HuH-7.5 (cell line): ENCODE results near the gene CDKAL1.
"Not testable (repeated sequence)": the region's sequence is repeated elsewhere in the genome, so short reads cannot be mapped to it uniquely, and the experiment has no call there.

Source experiments
- DNase-seq: peaks from one replicate; pipeline ENCODE4 v3.0.0; 2011; ENCODE audit warnings: low spot score

Gene CDKAL1

DNA sequence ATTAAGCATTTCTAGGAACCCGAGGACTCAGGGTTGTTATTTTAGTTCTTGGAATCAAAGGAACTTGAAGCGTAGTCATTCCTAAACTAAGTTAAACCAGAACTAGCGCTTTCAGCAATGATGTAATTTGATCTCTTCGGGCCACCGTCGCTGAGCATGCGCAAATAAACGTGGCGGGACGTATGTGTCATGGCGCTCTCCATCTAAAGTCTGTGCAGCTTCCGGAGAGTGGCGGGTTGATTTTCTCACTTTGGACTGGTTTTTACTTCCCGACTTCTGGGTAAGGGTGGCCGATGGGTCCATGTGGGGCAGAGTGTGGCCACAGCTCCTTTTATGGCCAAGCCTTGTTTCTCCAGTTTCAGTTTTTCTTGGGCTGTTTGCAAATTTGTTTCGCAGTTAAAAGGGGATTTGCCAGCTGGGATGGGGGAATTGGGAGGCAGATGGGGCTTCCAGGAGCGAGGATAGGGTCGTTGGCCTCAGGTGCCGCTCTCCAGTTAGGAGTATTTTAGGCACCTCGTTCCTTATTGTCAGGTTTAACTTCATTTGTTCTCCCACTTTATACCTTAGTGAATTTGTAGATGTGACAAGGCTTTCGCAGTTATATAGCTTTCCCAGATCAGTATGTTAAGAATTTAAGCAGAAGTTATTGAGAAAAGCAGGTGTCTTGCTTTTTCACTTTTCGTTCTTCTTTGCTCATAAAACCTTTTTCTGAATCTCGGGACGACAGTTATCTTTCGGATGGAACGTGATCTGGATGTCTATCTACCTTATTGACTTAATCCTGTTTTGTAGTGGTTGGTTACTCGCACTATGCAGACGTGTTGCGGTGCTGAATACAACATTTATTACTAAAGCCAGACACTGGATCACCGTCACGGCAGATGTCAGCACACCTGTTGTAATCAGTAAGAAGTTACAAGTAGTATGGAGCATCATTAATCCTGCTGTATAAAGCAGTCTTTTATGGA is at the start of gene CDKAL1:
Gene CDKAL1, plus strand, starts transcription at position 163 of the 968 bp plus-strand sequence. CDS start 11,894 bp downstream, outside the sequence.
- DNase-seq = peak; percentile 15

DNA sequence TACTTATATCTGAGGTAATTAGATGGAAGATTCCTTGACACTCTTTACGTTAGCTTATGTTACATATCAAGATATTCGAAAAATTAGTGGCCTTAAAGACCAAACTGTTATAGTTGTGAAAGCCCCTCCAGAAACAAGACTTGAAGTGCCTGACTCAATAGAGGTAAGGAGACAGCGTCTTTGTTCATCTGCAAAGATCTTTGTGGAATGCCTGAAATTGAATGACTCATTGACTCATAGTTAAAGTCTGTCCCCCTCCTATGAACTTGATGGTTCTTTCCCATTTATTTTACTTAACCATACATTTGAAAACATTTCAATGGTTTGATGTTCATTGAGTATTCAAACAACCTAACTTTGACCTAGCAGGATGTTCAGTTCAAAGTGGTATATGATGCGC is 47.6 kb upstream of the CDKAL1 start:
- no peak for DNase-seq

DNA sequence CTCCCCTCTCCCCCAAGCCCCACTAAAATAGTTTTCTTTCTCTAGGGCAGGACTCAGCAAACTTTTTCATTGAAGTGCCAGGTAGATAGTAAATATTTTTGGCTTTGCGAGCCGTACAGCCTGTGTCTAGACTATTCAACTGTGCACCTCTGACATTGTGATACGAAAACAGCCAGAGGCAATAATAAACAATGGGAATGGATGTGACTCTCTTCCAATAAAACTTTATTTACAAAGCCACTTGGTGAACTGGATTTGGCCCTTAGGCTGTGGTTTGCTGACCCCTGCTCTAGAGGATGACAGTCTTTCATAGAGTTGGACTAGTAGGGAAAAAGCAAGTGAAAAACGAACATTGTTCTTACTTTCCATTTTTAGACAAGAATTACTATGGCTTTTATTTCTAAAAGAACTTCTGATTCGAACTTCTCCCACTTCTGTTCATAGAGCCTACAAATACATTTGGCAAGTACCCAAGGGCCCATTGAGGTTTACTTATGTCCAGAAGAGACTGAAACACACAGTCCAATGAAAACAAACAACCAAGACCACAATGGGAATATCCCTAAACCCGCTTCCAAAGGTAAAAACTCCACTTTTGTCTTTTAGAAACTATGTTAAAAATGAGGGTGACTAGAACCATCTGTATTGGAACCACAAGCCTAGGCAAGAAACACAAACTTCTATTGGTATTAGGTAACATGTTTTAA is 46.4 kb upstream of the CDKAL1 start:
- no peak for DNase-seq

DNA sequence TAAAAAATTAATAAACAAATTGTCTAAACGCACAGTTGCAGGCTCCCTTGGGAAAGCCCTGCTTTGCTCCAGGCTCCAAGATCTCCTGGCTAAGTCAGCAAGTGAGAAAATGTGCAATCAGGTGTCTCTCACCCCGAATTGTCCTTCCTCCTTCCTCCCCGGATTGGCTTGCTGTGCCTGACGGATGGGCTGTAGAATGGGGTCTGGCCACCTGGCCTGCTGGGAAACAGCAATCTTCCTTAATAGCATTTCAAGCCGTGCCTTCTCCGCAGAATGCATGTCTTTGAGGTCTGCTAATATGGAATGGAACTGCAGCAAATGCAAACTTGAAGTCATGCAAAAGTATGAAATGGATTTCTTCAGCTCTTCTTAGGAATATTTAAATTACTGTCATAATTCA is 43.7 kb upstream of the CDKAL1 start:
- DNase-seq = no peak

DNA sequence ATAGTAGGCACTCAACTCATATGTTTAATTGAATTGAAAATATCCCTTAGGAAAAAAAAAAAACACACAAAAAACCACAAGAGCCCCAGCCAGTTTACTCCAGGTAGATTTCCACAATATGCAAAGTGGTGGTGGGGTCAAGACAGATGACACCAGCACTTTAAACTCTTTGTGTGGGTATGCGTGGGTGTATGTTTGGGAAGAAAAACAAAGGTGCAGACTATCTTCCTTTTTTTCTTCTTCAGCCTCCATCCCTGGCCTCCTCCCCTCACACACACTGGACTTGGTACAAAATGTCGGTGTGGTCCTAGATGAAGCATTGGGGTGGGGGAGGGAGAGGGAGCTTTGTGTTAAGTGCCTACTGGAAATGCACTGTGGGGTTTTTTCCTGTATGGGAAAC is 42.2 kb upstream of the CDKAL1 start:
- no peak for DNase-seq

DNA sequence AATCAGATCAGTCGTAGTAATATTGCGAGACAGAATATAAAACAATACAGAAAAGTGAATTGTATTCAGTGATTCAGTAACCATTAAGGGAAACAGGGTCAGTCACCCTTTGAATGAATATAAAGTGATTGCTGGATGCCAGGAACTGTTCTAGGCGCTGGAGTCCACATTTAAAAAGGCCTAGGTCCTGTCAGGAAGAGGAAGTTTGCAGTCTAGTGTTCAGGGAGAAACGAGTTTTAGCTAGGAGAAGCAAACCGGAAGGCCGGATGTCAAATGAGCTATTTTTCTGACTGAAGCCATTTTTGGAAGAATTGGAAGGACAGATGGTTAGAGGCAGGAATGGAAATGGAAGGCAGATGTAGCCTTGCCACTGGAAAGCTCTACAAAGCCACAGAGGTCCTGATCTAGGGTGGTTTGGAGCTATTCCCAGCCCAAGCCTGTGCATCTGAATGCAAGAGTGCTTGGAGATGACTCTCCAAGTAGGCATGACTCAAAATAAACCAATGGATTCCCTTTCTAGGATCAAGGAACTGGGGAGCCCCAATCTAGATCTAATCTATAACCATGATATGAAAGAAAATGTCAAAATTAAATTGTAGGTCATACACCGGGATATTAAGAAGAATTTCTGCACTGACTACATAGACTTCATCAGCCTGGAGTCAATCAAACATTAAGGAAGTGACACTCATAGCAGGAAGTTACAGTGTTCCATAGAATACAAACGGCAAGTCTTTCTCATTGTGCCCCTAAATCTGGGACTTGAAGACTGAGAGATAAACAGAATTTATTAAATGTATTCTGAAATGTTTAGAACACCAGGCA is 36.8 kb upstream of the CDKAL1 start:
- no peak for DNase-seq

DNA sequence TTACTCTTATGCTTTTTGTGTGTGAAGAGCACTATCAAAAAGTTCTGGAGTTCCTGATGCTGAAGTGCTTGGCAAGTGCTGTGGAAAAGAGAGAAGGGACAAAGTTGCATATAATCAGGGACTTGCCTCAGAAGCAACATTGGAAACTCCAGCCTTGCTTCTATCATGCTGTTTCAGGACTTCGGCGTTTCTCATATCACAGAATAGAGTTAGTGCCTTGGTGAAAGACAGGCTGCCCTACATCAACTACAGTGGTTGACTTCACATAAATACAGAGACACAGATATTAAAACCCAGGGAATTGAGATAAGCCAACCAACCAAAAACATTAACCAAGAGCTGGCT is 36.2 kb upstream of the CDKAL1 start:
- no peak for DNase-seq

DNA sequence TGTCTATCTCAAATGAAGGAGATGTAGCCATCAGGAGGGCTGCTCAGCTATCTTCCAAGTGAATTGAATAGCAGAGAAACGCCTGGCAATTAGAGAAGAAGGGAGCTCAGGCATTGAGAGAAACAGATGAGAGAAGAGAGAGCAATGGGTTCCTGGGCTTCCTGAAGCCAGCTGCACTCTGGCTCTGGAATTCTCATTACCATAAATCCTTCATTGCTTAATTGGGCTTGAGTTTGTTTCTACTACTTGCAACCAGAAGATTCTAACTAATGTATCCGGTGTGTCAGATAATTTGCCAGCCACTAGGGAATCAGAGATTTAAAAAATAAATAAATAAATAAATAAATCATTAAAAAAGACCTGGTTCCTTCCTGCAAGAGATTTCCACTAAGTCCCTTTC is 25.0 kb upstream of the CDKAL1 start:
- no peak for DNase-seq

DNA sequence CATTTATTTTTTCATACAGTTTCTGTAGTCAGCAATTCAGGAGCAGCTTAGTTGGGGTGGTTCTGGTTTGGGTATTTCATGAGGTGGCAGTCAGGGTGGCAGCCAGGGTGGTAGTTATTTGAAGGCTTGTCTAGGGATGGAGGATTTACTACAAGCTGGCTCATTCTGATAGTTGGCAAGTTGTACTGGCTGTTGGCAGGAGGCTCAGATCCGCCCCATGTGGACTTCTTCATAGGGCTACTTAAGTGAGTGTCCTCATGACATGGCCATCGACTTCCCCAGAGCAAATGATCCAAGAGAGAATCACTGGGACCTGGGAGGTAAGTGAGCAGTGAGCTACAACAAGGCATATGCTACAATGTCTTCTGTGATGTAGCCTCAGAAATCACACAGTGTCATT is 22.4 kb upstream of the CDKAL1 start:
- no peak for DNase-seq

DNA sequence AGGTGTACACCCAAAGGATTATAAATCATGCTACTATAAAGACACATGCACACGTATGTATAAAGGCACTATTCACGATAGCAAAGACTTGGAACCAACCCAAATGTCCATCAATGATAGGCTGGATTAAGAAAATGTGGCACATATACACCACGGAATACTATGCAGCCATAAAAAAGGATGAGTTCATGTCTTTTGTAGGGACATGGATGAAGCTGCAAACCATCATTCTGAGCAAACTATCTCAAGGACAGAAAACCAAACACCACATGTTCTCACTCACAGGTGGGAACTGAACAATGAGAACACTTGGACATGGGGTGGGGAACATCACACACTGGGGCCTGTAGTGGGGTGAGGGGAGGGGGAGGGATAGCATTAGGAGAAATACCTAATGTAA is 9.0 kb upstream of the CDKAL1 start:
- DNase-seq = not testable (repeated sequence)

DNA sequence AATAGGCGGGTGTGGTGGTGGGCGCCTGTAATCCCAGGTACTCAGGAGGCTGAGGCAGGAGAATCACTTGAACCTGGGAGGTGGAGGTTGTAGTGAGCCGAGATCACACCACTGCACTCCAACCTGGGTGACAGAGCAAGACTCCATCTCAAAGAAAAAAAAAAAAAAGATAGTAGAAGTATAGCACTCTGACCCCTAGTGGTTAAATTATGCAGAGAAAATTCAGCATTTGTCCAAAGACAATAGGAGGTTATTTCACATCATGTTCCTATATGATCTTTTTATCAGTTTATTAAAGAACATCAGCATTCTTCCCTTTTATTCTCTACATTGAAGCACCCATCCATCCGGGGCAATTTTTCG is 5.2 kb upstream of the CDKAL1 start:
- not testable (repeated sequence) for DNase-seq

DNA sequence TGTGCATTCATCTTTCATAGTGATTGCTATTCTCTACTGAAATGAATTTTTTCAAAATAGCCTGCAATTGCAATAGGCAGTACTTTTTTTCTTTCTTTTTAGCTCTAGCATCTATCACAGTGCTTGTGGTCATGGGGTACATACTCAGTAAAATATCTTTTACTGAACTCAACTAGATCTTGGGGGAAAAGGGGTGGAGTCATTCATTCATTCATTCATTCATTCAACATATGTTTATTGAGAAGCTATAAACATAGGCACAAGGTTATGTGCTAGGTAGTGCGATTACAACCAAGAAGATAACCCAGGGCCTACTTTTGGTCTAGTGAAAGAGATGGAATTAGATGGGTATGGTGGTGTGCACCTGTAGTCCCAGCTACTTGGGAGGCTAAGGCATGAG is 1.4 kb upstream of the CDKAL1 start:
- no peak for DNase-seq

DNA sequence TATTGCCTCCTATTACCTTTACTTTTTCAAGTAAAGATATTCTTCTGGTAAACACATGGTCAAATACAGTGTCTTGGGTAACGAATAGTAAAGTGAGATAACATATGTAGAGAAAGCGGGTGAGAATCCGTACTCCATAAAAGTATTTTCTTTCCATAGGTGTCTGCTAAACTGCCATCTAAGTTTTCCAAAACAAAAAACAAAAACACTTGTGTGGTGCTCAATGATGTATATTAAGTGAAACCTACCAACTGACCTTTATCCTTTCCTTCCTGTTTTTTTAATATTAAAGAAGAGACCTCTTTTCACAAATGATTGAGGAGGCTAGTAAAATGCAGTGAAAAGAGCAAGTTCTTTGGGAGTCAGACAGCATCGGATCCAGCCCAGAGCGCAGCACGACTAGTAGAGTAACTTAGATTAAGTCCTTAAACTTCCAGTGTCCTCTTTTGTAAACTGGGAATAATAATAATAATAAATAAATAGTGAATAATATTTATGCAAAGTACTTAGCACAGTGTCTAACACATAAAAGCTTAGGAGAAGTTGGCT is 437 bp upstream of the CDKAL1 start:
- no peak for DNase-seq

DNA sequence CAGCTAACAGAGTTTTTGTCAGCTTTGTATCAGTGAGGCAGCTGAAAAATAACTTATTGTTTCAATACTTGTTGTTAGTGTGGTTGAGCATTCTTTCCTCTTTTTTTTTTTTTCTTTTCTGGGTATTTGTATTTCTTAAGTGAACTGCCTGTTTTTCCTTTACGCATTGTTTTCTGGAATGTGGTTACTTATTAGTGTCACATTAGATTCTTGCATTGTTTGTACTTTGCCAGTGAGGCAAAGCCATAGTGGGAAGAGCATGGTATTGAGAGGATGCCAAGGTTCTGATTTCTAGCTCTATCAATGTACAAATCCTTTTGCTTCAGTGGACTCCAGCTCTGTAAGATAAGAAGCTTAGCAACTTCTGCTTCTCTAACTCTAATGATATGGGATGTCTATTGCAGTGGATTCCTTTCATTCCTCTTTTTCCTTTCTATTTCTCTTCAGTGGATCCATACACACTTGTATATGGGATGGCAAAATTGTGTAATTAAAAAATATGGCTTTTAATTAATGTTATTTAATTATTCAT is 3.9 kb downstream of the CDKAL1 start:
- DNase-seq = no peak

DNA sequence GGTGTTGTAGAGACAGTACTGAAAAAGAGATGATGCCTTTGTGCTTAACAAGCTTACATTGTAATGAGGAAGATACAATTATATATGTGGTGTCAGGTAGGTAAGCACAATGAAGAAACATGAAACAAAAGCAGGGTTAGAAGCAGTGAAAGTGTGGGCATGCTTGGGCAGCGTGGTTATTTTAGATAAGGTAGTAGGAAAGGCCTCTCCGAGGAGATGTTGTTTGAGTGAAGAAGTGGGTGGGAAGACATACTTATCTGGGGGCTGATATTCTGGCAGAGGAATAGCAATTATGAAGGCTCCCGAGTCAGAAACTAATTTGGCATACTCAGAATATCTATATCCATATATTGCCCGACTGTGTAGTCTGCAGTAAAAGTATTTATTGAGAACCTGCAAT is 4.7 kb downstream of the CDKAL1 start:
- DNase-seq = no peak

DNA sequence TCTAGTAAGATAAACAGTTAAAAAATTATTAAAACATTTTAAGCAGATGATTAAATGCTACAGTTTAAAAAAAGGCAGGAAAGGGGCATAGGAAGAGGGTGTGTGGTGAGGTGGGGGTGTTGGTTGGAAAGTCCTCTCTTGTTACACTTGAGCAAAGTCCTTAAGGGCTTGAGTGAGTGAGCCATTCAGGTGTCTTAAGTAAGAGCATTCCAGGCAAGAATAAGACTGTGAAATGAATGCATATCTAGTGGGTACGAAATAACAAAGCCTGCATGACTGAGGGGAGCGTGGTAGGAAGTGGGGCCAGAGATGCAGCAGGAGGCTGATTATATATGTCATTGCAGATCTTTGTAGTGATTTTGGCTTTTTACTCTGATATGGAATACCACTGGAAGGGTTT is 5.1 kb downstream of the CDKAL1 start:
- no peak for DNase-seq

DNA sequence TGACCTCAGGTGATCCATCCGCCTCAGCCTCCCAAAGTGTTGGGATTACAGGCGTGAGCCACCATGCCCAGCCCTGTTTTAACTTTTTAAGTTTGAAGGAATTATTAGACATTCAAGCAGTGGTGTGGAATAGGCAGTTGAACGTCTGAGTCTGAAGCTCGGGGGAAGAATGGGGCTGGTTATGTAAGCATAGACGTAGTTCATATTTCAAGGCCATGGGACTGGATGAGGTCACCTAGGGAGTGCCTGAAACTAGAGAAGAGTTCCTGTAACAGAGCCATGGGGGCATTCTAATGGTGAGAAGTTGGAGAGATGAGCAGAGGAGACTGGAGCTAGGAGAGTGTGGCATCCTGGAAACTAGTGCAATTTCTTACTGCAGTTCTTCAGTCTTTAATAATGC is 6.4 kb downstream of the CDKAL1 start:
- DNase-seq = no peak

DNA sequence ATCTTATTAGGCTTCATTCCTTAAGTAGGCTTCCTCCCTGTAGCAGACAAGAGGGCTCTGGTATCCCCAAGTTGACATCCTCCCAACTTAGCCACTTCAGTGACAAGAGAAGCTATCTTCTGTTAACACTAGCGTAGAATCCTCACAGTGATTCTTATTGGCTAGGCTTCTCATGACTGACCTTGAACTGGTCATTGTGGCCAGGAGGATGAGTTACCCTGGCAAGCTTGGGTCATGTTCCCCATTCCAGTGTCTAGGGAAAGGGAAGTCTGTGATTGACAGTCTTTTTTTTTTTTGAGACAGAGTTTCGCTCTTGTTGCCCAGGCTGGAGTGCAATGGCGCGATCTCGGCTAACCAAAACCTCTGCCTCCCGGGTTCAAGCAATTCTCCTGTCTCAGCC is 7.1 kb downstream of the CDKAL1 start:
- no peak for DNase-seq

DNA sequence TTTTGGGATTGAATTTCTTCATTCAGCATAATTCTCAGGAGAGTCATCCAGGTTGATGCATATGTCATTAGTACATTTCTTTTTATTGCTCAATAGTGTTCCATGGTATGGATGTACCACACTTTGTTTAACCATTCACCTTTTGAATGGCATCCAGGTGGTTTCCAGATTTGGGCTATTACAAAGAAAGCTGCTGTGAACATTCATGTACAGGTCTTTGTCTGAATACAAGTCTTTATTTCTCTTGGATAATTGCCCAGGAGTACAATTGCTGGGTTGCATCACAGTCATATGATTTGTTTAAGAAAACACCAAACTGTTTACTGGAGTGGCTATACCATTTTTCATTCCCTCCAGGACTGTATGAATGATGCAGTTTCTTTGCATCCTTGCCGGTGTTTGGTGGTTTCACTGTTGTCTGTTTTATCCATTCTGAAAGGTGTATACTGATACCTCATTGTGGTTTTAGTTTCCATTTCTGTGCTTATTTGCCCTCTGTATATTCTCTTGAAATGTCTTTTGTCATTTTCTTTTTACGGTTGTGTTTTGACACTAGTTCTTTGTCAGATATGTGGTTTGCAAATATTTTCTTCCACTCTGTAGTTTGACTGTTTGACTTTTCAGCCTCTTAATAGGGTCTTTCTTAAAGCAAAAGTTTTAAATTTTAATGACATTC is 8.8 kb downstream of the CDKAL1 start:
- no peak for DNase-seq

DNA sequence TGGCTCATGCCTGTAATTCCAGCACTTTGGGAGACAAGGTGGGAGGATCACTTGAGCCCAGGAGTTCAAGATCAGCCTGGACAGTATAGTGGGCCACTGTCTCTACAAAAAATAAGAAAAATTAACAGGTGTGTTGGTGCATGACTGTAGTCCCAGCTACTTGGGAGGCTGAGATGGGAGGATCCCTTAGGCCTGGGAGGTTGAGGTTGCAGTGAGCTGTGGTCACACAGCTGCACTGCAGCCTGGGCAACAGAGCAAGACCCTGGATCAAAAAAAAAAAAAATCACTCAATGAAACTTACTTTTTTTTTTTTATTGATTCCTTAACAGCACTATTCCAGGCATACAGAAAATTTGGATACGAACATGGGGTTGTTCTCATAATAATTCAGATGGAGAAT is 14.0 kb downstream of the CDKAL1 start:
- DNase-seq = no peak

DNA sequence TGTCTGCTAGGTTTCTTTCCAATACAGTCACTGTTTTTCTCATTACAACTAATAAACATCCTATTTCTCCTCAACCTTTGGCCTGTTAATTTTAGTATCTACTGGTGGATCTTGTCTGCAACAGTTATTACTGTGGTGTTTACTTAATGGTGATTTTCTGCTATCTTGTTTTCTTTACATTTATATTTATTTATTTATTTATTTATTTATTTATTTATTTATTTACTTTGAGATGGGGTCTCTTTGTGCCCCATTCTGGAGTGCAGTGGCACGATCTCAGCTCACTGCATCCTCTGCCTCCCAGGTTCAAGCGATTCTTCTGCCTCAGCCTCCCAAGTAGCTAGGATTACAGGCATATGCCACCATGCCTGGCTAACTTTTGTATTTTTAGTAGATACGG is 15.1 kb downstream of the CDKAL1 start:
- not testable (repeated sequence) for DNase-seq

DNA sequence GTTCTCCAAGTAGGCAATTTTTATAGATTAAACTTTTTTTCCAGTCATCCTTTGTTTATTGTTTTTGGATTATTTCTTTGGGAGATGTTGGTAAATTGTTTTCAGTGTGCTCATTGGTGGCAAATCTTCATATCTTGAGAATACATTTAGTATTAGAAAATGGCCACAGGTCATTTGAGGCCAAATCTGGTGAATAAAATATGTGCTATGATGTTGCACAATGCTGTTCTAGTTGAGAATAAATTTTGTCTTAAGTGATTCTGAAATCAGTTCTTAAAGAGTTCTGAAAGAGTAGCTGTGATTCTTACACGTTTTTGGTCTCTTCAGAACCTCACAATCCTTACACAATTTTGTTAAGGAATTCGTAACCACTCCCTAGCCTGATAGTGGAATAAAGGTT is 20.1 kb downstream of the CDKAL1 start:
- no peak for DNase-seq
